Activated CD4-positive, alpha-beta T cell treated with anti-CD3 and anti-CD28 coated beads for 48 hours (primary cell): Measurements from ENCODE around the gene SCGB1D1.

Experiments used
- DNase-seq: peaks from one replicate; pipeline ENCODE4 v3.0.0-alpha.2; 2020

SCGB1D1 gene

GRCh38 chr11:62237499-62237898, 47.5 kb downstream of the SCGB1D1 start:
- no peak for DNase-seq

- no peak for DNase-seq
These were observed 48.1 kb downstream of the SCGB1D1 start for GRCh38 chr11:62238151-62238550.

GRCh38 chr11:62241095-62241494, 51.1 kb downstream of the SCGB1D1 start:
- DNase-seq, result no peak

GRCh38 chr11:62242021-62242420, 52.0 kb downstream of the SCGB1D1 start, which contains the start of gene SCGB1D2:
TSS of gene SCGB1D2 (plus strand) at chr11:62242239. CDS start at chr11:62242308, 69 bp downstream.
- DNase-seq, result no peak
